DMS 273 (cell line): Measurements from ENCODE around the gene COMMD1.
"Not testable (repeated sequence)": the region's sequence is repeated elsewhere in the genome, so short reads cannot be mapped to it uniquely, and the experiment has no call there.

Experiments used
- DNase-seq: peaks from one replicate; lab custom pipeline; 2025; ENCODE audit not compliant: unreplicated experiment; lab: John Stamatoyannopoulos, UW

The COMMD1 gene

DNA sequence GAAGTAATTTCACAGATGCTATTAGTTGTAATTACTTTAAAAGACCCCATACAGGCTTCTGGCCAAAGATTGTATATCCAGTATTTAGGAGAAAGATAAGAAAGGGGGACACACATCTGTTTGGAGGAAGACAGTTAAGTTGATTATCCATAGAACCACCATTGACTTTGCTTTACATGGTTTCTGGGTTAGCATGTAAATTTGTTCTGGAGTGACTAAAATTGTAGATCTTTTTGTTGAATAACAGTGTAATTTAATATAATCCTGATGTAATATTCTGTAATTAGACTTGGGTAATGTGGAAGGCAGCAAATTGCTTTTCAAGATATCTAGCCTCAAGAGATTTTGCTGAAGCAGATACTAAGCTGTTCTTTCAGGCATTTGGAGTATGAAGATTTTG is 17.2 kb downstream of the COMMD1 start:
- DNase-seq, result no peak

DNA sequence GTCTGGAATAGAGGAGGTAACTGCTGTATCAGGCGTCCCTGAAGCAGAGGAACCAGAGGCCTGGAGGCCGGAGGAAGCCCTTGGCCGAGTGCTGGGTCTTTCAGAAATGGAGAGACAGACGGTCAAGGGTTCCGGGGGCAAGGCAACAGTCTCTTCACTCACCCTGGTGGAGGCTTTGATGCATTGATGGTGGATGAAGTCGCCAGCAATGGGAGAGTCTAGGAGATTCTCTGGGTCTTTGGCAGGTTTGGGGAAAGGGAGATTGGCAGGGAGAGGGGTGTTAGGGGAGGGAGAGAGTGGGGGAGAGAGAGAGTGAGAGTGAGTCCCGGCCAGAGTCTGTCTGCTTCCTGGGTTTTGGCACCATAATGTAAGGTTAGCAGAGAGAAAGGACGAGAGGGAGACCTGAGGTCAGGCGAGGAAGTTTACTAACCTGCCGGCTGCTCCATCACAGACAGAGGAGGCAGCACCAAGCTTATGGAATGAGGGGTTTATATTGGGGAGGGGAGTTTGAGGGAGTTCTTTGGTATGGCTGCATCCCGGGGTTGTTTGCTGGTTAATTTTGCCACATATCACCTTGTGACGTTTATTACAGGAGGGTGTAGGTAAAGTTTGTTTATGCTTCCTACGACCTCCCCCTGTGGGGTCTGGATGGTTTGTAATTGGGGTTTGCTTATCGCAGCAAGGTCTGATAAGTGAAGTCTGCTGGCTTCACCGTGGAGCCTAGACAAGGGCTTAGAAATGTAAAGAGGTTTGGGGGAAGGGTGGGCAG is 19.6 kb downstream of the COMMD1 start:
- DNase-seq, result no peak

DNA sequence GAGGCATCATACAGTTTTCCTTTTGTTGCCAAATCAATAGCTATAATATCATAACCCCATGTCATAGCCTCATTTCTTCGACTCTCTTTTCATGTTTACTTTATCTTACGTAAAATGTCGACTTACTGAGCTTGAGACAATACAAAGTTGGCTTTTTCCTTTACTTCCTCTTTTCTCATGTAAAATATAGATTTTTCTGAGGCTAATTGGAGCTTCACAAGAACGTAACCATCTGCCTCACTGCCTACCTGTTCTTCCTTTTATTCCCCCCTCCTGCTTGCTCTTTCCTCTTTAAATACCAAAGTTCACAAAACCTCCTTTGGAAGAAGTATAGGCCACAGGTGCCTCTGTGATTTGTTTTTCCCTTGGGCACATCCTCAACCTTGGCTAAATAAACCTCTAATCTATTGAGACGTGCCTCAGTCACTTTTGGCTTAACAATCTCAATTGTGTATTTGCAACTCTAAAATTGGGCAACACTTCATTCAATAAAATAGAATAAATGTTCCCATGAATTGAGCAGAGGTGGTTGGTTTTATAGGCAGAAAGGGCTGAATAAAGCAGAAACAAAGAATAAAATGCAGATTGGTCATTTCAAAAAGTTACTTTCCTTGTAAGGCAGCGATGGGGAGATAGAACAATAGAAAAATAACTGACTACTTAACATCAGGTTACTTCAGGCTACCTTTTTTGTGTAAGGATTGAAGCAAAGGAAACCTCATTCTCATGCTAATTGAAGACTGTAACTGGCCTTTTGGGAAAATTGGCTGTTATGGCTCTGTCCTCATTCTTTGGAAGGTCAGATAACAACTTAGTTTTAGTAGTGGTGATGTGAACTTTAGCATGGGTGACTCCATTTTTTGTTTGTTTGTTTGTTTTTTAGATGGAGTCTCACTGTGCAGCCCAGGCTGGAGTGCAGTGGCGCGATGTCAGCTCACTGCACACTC is 21.3 kb downstream of the COMMD1 start:
- no peak for DNase-seq

DNA sequence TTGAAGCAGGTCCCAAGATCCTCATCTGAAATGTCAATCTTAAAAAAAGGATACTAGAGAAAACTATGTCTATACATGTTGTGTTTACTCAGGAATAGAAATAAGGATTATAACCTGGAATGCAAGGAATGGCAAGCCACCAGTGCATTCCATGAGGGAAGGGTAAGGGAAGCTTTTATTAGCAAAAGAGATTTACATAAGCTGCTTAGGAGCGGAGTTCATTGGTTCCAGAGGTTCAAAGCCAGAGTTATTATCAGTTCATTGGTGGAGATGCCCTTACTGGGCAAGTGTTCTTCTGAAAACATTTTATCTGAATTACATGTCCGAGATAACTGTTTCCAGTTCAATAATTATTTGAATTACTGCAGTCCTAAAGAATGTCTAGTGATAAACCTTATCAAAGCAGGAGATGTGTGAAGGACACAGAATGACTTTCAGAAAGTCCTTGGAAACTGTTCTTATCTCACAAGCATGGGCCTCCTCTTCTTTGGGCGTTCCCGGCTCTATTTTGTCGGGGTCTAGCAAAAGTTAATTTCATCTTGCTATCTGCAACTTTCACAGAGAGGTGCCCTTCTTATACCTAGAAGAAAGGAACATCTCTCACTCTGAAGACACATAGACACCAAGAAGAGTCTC is 23.5 kb downstream of the COMMD1 start:
- no peak for DNase-seq

DNA sequence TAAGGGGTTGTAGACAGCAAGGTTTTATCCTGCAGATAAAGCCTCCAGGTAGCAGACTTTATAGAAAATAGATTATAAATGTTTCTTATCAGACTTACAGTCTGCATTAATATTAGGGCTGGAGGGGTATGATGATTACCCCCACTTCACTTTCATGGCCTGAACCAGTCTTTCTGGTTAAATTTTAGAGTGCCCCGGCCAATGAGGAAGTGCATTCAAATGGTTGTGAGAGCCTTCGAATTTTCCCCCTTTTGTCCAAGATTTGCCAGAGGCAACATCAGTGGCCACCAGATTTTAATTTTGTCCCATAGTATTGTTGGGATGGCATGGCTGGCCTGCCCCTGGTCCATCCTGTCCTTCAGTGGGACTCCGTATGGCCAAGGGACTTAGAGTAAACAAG is 31.6 kb downstream of the COMMD1 start:
- DNase-seq, result no peak

DNA sequence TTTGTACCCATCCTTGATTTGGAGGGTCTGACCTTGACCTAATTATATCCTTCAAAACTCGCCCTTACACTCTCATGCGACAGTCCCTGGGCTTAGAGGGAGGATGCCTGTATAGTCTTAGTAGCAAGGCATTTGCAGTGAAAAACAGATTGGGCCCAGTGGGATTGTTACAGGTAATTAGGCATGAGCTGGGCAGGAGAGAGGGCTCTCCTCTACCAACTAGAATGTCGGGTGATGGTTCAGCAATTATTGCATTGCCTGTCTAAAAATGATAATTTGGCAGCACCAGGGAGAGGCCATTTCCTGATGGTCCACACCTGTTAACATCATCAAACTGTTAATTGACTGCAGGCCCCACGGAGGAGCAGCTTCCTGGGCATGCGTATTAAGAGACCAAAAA is 32.4 kb downstream of the COMMD1 start:
- DNase-seq, result peak; percentile 9

DNA sequence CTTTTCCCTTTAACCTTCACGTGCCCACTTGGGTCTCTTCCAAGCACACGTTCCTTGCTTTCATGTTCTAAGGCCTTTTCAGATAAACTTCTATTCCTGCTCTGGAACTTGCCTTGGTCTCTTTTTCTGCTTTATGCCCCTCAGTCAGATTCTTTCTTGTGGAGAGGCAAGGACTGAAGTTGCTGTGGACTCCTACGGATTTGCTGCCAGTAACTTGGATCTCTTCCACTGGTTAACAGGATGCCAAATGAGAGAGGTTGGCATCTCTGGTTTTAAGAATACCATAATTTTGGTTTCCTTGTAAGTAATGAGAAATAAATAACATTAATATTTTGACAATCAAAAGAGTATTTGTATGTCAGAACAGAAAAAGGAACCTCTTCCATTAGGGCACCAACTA is 33.0 kb downstream of the COMMD1 start:
- no peak for DNase-seq

DNA sequence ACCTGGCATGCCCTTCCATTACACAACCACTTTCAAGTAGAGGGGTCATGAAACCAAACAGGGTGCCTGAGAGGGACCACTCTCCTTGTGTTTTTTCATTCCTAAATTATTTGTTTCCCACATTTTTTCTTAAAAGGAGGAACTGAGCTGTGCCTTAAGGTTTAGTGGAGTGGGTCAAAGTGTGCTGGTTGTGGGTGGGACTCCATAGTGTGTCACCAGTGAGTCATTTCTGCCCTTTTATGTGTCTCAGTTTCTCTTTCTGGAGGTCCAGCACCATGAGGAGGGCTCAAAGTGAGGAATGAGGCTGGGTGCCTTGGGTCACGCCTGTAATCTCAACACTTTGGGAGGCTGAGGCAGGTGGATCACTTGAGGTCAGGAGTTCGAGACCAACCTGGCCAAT is 37.8 kb downstream of the COMMD1 start:
- DNase-seq, result no peak

DNA sequence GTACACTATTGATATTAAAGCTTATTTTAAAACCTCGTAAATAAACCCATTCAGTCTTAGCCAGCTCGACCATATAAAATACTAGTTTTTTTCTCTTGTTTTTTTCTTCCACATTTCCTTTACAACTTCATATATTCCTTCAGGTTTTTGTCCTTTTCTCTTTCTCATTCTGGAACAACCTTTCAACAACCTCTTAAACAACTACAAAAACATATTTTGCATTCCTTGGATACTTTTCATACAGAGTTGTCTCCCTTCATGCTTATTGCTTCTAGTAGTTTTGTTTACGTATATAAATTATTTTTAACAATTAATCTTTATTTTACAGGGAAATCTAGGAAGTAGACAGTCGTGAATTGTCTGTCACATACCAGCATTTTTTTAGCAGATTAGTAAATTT is 41.2 kb downstream of the COMMD1 start:
- DNase-seq, result no peak

DNA sequence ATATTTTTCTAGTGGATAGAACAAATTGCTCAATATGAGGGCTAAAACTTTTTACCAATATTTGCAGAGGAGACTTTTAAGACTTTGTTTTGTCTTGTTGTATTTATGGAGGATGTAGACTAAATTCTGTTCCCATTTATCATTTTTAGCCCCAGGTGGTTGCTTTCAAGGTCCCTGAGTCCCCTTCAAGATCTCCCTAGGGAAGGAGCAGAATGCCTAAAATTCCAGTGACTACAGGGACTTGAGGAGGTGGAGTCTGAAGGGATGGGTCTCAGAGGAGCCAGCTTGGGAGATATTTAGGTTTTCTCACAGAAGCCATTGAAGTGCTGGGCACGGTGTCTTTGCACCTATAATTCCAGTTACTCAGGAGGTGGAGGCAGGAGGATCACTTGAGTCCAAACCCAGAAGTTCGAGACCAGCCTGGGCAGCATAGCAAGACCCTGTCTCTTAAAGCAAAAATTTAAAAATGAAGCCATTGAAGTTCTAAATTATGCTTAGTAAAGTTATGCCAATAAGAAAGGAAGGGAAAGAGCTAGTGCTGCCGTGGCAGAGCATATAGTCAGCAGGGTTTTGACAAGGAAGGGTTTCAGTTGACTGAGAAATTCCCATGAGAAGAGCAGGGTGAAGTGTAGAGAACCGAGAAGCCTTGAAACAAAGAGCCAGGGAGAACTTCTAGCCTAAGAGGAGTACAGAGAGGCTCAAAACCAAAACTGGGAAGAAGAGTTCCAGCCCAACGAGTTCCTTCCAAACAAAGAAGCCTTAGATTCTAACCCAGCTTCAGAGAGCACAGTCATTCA is 43.4 kb downstream of the COMMD1 start:
- no peak for DNase-seq

DNA sequence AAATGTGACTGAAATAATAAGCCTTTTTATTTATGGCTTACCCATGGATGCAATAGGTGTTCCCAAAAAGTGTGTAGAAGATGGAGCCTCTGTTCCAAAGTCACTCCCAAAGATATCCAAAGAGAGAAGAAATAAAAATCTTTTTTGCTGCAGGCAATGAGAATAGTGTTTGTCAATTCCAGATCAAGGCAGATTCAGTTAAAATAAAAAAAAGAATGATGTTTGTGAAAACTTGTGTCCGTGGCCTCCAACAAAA is 43.9 kb downstream of the COMMD1 start:
- no peak for DNase-seq

DNA sequence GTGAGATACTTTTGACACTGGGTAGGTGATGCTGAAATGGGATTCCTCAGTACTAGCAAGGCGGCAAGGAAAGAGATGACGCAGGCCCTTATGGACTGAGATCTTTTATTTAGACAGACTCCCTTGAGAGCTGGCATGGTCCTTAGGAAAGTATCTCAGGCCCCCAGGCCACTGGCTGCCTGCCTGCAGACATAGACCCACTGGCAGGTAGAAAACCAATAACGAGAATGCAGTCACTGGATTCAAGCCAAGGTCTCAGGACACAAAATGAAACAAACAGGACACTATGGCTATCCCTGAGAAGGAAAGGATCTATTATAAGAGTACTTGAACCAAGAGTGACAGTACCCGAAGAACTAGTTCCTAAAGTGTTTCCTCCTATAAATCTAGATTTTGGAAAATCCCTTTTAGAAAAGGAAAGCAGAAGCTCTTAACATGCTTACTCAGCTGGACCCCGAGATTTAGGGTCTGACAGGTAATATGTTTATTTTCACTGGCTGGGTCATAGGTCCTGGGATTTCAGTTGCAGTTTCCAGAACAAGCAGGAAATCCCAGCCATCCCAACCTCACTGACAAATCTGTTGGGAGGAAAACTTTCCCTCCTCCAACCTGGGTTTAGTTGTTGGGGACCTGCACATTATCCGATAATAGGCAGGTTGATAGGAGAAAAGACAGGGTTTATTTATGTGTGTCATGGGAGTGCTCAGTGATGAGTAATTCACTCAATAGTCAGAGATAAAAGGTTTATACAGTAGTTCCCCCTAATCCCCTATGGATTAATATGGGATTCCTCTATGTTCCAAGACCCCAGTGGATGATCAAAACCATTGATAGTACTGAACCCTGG is 44.5 kb downstream of the COMMD1 start:
- no peak for DNase-seq

DNA sequence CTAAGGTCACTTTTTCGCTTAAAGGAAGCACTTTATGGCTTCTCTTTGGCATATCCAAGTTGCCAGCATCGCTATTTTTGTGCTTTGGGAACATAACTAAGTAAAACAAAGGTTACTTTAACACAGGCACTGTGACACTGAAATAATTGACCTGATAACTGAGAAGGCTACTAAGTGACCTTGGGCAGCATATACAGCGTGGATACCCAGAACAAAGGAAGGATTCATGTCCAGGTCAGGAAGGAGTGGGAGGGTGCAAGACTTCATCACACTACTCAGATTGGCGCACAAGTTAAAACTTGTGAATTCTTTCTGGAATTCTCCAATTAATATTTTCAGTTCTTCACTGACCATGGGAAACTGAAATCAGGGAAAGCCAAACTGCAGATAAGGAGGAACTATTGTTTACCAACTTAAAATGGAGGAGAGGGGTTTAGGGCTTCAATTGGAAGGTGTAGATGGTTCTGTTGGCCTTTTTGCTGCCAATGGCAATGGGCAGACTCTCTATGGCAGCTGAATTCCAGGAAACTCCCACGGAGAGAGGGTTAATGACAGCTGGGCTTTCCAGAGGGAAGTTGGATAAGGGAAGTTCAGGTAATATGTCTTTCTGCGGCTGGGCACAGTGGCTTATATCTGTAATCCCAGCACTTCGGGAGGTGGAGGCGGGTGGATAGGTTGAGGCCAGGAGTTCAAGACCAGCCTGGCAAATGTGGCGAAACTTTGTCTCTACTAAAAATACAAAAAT is 45.3 kb downstream of the COMMD1 start:
- DNase-seq, result no peak

DNA sequence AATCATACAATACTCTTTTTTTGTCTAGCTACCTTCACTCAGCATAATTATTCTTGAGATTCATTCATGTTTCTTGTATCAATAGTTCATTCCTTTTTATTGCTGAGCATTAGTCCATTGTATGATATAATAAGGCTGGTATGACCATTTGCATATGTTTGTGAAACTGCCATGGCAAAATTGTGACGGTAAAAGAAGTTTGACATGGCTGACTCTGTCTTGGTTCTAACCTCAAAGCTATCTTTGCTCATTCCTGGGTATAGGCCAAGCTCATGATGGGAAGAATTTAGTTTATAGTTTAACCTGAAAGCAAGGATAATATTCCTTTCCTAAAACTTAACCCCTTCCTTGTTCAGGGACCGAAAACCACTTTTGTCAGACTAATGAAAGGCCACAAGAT is 46.4 kb downstream of the COMMD1 start:
- no peak for DNase-seq

DNA sequence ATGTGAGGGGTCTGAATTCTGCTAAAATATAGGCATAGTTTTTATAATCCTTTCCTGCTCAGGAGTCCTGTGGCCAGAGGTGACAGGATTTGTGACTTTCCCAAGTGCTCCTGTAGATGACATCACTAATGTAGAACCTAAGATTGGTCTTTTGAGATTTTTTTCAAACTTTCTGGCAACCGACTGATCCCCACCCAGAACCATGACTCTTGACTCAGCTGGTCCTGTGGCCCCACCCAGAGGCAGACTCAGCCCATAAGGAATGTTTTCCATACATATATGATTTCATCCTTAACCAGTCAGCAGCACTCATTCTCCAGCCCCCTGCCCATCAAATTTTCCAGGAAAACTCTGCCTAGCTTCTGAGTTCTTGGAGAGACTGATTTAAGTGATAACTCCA is 46.8 kb downstream of the COMMD1 start:
- no peak for DNase-seq

DNA sequence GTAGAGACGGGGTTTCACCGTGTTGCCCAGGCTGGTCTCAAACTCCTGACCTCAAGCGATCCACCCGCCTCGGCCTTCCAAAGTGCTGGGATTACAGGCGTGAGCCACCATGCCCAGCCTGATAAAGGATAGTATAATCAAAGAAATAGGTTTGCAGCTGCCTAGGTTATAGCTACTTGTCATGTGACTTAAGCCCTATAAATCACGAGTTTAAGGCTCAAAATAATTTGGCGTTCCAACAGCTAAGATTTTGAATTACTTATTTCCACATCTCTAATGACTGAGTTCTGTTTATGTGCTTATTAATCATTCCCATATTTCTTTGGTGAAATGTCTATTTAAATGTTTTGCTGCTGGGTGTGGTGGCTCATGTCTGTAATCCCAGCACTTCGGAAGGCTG is 49.4 kb downstream of the COMMD1 start:
- not testable (repeated sequence) for DNase-seq

DNA sequence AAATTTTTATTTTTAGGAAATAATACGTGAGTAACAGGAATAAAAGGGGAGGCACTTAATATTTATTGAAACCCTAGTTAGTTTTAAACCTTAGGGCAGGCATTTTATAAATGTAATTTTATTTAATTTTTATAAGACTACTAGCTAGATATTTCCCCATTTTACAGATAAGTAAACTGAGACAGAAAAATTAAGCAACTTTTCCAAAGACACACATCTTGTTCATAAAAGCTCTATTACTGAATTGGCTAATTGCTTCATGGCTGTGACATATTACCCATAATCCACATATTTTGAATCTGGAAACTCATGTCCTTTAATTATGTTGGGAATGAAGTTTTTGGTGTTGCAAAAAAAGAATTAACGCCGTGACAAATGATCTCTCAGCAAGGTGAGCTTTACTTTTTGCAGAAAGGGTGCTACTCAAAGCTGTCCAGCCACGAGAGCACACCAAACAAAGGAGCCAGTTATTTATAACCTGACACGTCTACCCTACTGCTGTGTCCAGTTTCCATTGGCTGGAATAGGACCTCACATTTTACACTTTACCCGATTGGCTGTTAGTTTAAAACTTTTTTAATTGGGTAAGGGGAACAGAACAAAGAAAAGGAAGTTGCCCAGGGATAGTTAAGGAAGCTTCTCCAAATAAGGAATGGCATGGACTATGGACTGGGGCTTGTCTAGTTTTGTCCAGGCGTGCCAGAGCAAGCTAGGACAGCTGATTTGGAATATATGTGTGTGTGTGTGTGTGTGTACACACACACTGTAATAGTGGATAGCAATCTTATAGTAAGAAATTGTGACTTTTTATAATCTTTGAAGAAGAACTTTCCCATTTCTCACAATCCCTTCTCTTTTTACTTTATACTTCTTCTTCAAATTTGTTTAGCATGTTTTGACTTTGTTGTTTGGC is 54.2 kb downstream of the COMMD1 start:
- no peak for DNase-seq

DNA sequence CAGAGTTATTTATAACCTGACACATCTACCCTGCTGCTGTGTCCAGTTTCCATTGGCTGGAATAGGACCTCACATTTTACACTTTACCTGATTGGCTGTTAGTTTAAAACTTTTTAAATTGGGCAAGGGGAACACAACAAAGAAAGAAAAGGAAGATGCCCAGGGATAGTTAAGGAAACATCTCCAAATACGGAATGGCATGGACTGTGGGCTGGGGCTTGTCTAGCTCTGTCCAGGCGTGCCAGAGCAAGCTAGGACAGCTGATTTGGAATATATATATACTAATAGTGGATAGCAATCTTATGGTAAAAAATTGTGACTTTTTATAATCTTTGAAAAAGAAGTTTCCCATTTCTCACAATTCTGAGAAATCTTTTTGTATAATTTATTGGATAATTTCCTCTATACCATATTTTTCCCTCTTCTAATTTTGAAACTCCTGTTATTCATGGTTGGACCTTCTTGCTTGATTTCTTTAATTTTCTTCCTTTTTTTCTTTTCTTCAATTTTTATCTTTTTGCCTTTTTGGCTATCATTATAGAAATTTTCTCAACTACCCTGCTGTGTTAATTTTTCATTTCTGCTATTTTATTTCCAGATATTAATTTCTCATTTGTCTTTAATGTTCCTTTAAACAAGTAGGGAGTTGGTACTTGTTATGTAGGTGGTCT is 55.9 kb downstream of the COMMD1 start:
- DNase-seq, result no peak
